Adipose tissue (tissue), 3 donors: ENCODE results near the gene GRIK1. TPM values are rescaled to one million over a fixed set of nuclear protein-coding genes. Genes with fewer than 3 reads are reported as not detected.

Experiments
- H3K27ac ChIP-seq: one replicate; pipeline ENCODE4 v1.5.1; 2013; ENCODE audit warnings: low read depth, low read length
- WGBS, 3 donors: extraction: QIAGEN DNeasy Blood & Tissue Kit; methylation state at CpG; one replicate each; pipeline ENCODE4 v1.1.7; 2013; 5-methylcytosine and 5-hydroxymethylcytosine counted together
- polyA plus RNA-seq, 3 donors: library from polyadenylated mRNA; stranded (reverse); fragments of 200-250 nt; gene quantifications; one replicate each; pipeline ENCODE4 v1.2.3, GENCODE V29; 2013
- donor health status: healthy with polysubstance abuse.
- donor health status: Bipolar disorder and iron deficiency.
- donor health status: healthy.

GRIK1 gene
- polyA plus RNA-seq, 3 donors: 0.01 to 0.16 (median 0.11) TPM

DNA sequence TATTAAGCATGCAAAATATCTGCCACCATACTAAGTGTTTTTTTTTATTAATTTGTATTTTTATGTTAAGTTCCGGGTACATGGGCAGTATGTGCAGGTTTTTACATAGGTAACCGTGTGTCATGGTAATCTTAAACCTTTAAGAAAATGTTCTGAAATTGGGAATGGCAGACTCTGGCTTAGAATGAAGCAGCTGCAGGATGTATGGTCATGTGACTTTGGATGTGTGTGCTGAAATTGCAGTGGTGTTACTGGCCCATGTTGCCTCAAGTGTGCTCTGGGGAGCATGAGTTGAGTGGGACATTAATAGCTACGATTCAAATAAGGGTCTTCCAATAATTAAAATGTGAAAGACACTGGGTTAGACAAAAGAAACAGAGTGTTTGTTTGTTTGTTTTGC, 6.7 kb downstream of the GRIK1 start:
- 75 to 76% (median 76%) methylated on average over 3 of the region's 3 CpGs for WGBS, 3 donors
- no peak overlapping the region for H3K27ac ChIP-seq

DNA sequence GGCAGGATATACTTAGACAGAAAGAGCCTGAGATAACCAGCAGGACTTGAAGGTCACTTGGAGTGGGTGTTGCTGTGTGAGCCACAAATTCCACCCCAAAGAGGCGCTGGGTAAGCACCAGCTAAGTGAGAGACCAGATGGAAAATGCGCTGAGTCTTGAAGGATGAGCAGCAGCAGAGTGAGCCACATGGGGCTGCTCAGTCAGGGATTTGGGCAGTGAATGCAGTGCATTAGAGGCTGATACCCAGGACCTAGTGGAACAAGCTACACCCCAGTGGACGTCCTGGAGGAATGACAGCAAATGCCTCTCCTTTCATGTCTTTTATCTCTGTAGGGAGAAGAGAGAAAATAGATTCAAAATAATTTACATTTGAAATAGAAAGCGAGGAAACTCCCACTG, 11.3 kb downstream of the GRIK1 start:
- H3K27ac ChIP-seq: no peak overlapping the region
- WGBS, 3 donors: 68 to 75% (median 71%) methylated on average over 4 of the region's 4 CpGs

DNA sequence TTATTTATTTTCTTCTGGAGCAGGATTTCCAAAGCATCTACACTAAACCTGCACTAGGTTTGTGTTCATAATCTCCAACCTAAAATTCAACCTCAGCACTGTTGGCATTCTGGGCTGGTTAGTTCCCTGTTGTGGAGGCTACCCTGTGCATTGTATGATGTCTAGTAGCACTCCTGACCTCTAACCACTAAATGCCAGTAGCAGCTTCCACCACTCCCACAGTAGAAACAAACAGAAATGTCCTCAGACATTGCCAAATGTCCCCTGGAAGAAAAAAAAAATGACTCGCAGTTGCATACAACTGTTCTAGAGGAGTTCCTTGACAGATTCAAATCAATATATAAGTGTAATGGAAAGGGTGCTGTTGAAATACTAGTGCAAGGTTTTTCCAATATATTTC, 18.9 kb downstream of the GRIK1 start:
- WGBS, 3 donors: 48 to 93% (median 93%) methylated on average over 1 of the region's 1 CpG
- H3K27ac ChIP-seq: no peak overlapping the region

DNA sequence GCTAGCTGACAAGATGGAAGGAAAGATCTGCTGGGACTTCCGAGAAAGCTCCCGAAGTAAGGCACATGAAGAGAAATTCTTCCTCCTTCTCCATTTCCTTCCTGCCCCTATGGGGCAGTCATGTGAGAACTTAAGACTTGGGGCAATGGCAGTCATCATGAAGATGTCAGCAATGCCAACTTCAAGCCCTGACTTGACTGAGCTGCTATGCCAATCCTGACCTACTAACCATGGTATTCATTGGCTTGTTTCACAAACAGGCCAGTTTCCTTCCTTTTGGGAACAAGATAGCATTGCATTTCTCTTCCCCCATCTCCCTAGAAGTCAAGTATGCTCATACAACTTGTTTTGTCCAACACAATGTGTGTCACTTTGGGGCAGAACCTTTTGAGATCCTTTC, 25.5 kb downstream of the GRIK1 start:
- H3K27ac ChIP-seq: no peak overlapping the region
- 88 to 95% (median 95%) methylated on average over 2 of the region's 2 CpGs for WGBS, 3 donors

DNA sequence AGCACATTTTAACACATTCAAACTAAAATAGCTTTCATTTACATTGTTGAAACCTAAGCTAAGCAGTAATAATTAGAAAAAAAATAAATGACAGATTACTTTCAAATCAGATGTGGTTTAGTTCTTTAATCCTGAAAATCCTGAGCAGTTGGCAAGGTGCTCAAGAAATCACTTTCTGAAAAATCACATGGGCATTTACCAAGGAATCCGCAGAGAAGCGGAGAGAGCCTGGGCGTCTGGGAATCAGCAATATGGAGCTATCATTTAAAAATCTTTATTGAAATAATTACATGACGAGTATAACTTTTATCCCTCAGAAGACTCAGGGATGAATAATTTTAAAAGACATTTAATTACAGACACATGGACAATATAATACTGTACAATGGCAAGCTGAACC, 30.2 kb downstream of the GRIK1 start:
- no peak overlapping the region for H3K27ac ChIP-seq
- WGBS, 3 donors: 84 to 93% (median 91%) methylated on average over 4 of the region's 4 CpGs

DNA sequence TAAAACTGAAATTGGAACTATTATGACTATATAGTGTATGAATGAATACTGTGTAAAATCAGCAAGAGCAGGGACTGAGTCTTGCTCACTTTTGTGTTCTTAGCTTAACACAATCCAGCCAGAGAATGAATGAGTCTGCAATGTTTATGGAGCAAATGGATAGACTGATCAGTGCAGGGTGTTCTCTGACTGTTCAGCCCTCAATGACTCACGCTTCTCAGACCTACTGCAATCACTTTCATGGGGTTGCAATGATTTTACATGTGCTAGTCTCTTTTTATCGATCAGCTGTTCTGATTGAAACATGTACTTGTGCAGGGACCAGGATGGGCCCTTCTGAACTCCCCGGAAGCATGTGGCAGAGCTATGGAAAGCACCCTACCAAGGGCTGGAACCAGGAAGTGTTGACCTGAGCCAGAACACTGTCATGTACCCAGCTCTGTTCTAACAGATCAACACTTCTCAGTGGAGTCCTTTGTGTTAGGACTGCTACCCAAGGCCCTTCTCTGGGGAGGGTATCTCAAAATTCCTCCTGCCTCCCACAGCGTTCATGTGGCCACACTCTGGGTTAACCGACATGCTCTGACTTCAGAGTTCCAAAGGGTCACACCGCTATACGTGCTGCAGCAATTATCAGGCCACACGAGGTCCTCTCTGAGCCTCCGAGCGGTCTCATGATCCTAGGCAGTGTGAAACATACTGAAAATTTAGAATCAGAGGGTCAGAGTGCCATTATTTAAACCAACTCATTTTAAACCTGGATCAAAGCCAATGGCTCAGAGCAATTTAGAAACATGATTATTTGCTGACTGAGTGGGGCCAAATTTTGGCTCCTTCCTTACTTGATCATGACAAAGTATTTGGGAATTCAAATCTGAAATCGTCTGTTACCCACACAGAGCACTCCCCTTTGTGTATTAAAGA, 35.2 kb downstream of the GRIK1 start:
- WGBS, 3 donors: 73 to 83% (median 77%) methylated on average over 11 of the region's 11 CpGs

DNA sequence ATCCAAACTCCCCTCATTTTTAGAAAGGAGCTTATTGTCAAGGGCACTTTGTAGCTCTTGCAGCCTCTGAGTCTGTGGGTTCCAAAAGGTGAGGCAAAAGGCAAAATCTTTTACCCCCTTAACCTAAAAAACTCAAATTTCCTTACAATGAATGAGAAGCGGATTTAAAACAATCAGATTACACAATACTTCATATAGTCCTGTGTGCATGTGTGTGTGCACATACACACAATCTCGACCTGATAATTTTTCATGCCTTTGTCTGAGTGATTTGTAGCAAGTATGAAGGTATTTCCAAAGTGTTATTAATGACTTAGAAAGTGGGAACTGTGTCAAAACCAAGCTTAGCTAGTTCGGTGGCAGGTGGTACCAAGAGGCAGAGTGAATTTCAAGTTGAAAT, 42.9 kb downstream of the GRIK1 start:
- H3K27ac ChIP-seq: no peak overlapping the region
- 53 to 80% (median 72%) methylated on average over 3 of the region's 3 CpGs for WGBS, 3 donors

More for the DNA sequence above, 35.2 kb downstream of the GRIK1 start:
- H3K27ac ChIP-seq: no peak overlapping the region

DNA sequence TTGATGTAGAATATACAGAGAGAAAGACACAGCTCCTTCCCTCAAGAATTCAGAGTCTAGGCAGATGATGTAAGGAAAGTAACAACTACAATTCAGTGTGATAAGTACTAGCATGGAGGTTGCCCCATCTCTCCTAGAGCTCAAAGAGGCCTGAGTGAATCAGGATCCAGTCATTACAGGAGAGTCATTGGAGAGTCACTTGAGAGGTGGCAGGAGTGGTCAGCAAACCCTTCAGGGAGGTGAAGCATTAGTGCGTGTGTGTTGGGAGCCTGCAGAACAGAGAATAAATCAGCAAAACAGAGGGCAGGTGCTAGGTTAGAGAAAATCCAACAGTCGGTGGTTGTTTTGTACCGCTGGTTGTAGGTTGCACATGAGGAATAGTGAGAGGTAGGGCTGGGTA, 46.1 kb downstream of the GRIK1 start:
- no peak overlapping the region for H3K27ac ChIP-seq
- 94 to 98% (median 98%) methylated on average over 3 of the region's 3 CpGs for WGBS, 3 donors

DNA sequence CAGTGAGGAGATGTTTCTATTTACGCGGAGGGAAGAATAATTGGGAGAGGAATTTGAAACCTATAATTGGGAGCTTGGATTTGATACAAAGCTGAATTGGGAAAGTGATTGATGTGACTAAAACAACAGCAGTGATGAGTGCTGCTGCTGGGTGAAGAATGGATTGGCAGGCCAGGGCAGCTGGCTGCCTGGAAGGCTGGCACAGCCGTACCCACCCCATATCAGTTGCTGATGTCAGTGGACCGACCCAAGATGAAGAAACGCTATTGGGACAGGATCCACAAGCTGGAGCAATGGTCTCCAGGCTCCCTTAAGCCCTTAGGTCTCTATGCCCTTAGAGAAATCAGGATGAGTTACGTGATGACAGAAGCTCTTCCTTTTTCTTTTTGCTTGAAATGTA, 47.4 kb downstream of the GRIK1 start:
- 91 to 95% (median 93%) methylated on average over 6 of the region's 6 CpGs for WGBS, 3 donors
- no peak overlapping the region for H3K27ac ChIP-seq

DNA sequence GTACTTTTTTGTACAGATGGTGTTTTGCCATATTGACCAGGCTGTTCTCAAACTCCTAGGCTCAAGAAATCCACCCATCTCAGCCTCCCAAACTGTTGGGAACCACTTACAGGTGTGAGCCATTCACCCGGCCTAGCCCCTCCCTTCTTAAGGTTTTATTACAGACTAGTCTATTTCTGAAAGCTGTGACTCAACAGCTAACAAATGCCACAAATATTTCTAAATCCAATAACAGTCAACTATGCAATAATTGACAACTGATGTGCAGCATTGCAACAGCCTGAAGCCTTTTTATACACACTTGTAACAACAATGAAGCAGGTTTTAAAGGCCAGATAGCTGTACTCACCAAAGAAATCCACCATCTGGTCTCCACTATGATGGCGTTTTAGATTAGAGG, 51.4 kb downstream of the GRIK1 start:
- no peak overlapping the region for H3K27ac ChIP-seq
- WGBS, 3 donors: 63 to 78% (median 69%) methylated on average over 2 of the region's 2 CpGs

DNA sequence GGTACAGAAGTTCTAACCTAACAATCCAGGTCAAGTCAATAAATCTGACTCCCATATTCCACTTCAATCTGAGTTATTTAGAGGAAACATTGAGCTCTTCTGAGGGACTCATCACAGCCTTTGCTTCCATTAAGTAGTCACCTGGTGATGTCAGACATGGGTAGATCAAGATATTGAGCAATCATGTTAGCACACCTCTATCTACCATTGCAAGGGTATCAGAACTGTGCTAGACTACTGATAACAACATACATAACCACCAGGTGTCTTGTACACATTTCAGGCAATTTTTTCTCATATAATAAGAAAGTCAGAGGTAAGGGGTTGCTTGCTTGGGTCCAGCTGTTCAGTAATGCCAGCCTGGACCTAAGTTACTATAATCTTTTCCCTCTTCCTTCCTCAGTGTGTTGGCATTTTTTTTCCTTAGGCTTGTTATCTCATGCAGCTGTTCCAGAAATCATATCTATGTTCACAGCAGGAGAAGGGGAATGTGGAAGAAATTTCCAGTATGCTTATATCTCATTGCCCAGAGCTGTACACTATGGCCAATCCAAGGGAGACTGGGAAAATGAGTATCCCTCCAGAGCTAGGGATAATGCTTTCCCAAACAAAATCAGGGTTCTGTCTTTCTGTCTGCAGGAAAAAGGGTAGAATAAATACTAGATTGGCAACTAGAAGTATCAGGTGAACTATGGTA, 52.3 kb downstream of the GRIK1 start:
- H3K27ac ChIP-seq: no peak overlapping the region

DNA sequence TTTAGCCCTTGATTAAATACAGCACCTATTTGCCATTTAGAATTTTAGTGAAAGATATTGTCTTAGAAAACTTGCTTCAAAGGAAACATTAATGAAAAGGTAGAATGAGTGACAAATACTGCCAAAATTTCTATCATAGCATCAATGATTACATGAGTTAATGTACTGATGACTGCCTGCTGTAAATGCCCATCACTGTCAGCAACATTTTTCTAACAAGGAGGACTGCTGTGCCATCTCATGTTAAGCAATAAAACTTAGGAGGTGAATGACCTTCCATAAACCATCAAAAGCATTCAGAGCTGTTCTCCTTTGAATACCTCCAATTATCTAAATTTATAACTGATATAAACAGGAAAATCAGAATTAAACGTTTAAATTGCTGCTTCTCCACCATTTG, 54.3 kb downstream of the GRIK1 start:
- WGBS, 3 donors: 21 to 37% (median 35%) methylated on average over 1 of the region's 1 CpG
- no peak overlapping the region for H3K27ac ChIP-seq

DNA sequence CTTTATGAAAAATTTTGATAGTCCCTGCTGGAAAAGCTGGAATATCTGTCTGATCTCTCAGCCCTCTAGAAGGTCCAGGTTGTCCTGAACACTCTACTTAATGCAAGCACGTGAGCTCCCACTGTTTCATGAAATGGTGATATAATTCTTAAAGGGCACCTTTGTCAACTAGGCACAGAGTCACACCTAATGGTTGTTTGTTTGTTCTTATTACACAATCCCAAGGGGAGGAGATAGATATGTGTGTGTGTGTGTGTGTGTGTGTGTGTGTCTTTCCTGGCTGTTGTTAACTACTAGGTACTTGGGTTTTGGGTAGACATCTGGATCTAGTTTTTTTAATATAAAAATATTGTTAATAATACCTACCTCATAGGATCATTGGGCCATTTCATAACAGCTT, 63.9 kb downstream of the GRIK1 start:
- WGBS, 3 donors: 40 to 84% (median 74%) methylated on average over 1 of the region's 1 CpG
- H3K27ac ChIP-seq: no peak overlapping the region

DNA sequence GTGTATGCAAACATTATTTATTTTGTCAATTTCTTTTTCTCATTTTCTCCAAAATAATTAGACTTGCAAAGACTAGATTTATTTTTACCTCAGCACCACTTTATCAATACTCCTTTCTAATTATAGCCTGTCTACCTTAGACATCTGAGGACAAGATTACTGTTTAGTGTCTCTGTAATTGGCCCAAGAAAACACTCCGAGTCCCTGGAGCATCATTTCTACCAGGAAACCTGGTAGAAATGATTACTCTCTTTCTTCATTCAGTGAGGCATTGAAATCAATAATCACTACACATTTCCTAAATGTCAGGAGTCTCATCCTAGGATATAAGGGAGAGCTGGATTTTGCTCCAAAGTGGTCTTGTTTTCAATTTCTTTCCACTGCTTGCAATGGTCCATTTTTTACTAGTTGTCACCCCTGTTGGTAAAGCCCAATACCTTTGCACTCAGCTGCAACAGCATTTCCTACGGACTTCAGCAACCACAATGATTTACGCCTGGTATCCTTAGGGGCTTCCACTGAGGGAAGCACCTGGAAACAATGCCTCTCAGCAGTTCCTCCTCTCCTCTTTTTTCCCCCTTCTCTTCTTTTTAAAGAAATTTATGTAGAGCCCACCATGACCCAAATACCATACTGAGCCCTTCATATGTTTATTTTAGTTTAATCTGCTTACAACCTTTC, 64.6 kb downstream of the GRIK1 start:
- WGBS, 3 donors: 62 to 84% (median 74%) methylated on average over 3 of the region's 3 CpGs
- H3K27ac ChIP-seq: no peak overlapping the region

DNA sequence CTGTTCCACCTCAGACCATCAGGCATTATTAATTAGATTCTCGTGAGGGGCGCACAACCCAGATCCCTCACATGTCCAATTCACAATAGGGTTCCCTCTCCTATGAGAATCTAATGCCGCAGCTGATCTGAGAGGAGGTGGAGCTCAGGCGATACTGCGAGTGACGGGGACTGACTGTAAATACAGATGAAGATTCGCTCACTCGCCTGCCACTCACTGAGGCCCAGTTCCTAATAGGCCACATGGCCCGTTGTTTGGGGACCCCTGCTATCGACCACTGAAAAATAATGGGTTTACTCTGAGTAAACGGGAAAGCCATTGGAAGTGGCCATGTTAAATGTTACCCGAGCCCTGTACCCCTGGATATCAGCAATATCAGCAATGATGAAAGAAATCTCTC, 65.9 kb downstream of the GRIK1 start:
- WGBS, 3 donors: 93 to 95% (median 94%) methylated on average over 12 of the region's 12 CpGs
- no peak overlapping the region for H3K27ac ChIP-seq

DNA sequence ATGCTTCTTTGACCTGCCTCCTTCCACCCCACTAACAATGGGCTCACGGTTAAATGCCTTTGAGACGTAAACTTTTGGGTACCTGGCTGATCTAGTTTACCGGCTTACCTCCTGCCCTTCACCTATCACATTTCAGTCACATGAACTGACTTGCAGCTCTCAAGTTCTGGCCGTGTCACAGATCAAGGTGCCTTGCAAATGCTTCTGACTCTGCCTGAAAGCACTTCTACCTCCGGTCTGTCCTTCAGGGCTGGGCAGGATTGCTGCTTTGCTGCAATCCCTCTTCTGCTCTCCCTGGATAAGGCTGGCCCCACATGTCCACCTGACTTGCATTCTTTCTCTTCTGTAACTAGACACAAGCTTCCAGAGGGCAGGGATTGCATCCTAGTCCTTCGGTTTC, 69.0 kb downstream of the GRIK1 start:
- WGBS, 3 donors: 62 to 83% (median 82%) methylated on average over 6 of the region's 6 CpGs
- no peak overlapping the region for H3K27ac ChIP-seq

DNA sequence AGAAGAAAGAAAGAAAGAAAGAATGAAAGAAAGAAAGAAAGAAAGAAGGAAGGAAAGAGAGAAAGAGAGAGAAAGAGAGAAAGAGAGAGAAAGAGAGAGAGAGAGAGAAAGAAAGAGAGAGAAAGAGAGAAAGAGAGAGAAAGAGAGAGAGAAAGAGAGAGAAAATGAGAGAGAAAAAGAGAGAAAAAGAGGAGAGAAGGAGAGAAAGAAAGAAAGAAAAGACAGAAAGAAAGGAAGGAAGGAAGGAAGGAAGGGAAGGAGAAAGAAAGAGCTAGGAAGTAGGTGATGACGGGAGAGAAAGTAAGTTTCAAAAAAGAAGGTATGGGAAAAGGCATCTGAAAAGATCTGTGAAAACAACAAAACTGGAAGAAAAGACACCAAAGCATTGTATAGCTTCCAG, 72.0 kb downstream of the GRIK1 start:
- 79 to 86% (median 81%) methylated on average over 1 of the region's 1 CpG for WGBS, 3 donors
- no peak overlapping the region for H3K27ac ChIP-seq

DNA sequence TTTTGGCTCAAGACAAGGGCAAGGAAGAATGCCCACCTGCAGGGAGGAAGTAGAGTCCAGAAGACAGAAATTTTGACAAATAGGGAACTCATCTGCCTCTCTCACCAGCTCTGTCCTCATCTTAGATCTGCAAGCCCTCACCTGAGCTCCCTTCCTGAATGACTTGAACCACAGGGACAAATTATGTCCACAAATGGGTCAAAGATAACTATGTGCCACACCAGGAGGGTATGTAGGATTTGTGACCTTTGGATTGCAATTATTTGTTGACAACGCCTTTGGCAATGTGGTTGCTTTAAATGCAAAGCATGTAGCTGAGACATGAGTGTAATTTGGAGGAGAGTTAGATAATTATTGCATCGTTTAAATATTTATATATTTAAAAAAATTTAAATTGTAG, 79.5 kb downstream of the GRIK1 start:
- H3K27ac ChIP-seq: no peak overlapping the region
- WGBS, 3 donors: 79 to 89% (median 82%) methylated on average over 2 of the region's 2 CpGs

DNA sequence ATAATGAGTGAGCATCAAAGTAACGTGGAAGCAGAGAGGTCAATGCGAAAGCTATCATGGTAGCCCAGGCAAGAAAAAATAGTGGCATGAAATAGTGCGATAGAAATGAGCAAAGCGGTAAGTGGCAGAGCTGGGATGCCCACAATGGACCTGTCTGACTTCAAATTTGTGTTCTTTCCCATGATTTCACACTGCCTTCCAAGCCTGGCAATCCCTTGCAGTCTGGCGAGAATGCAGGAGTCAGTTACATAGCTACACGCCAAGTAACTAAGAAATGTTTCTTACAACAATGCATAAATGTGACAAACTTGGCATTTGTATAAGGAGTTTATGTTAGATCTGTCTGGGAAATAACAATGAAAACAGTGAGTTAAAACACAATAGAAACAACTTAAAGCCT, 82.6 kb downstream of the GRIK1 start:
- no peak overlapping the region for H3K27ac ChIP-seq
- 85 to 91% (median 91%) methylated on average over 6 of the region's 6 CpGs for WGBS, 3 donors
